EH (cell line): Measurements from ENCODE around the gene GREM1.

Experiments used
- DNase-seq: peaks from one replicate; pipeline ENCODE4 v3.0.0-alpha.2; 2015; ENCODE audit warnings: low read depth

GREM1 gene

GRCh38 chr15:32781781-32782180 is 64.0 kb downstream of the GREM1 start:
- peak; percentile 54 for DNase-seq

- peak; percentile 61 for DNase-seq
Measured at GRCh38 chr15:32784581-32784980, 66.8 kb downstream of the GREM1 start.

GRCh38 chr15:32786906-32787305 is 69.1 kb downstream of the GREM1 start:
- DNase-seq, result peak; percentile 73

- no peak for DNase-seq
Measured at GRCh38 chr15:32787949-32788348, 70.1 kb downstream of the GREM1 start.

DNA sequence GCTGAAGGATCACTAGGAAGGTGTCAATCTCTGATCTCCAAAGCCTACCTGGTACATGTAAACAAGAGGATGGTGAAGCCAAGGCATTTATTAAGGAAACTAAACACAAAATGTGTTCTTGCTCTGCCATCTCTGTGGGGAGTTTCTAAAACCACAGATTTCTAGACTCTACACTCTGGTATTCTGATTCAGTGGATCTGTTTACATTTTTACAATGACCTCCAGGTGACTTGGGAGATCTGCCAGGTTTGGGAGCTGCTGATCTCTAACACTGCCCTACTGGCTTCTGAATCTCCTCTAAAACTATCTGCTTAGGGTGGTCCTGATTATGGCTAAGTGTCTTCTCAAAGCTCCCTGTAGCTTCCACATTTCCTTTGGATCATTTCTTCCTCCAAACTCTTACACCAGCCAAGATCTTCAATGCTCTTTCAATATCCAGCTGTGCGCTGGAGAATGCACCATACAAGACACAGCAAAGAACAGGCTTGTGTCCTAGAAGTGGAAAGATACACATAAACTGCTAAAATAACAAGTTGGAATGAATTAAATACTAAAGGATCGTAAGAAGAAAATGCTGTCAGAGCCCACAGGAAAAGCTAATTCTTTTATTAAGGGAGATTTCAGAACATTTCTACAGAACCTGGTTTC is 72.7 kb downstream of the GREM1 start:
- DNase-seq, result peak; percentile 86

DNA sequence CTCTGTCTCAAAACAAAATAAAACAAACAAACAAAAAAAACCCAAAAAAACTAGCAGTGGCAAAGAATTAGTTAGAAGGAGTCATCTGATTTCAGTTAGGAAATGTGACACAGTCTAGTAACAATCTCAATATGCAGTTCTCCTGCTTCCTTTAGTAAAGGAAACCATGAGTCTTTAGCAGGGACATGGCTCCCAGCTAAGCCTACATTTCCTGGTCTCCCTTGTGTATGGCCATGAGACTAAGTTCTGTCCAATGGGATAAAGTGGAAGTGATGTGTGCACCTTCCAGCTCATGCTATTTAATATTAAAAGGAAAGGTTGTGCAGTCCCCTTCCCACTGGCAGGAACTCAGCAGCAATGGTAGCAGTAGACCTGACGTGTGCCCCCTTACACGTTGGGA is 74.6 kb downstream of the GREM1 start:
- no peak for DNase-seq
